Neuron (in vitro differentiated cells): Measurements from ENCODE around the gene GDF2.

Source experiments
- H2AFZ ChIP-seq: one replicate; pipeline ENCODE4 v1.6.1; 2013; ENCODE audit warnings: low read depth, mild to moderate bottlenecking, inconsistent platforms, low read length, moderate library complexity
- H3K27me3 ChIP-seq: one replicate; pipeline ENCODE4 v1.6.1; 2013; ENCODE audit warnings: low read length; ENCODE audit not compliant: insufficient read depth
- H3K36me3 ChIP-seq: one replicate; pipeline ENCODE4 v1.6.1; 2013; ENCODE audit warnings: low read length; ENCODE audit not compliant: insufficient read depth
- H3K4me1 ChIP-seq: one replicate; pipeline ENCODE4 v1.6.1; 2013; ENCODE audit warnings: low read length; ENCODE audit not compliant: insufficient read depth
- H3K4me3 ChIP-seq: 2 replicates; pipeline ENCODE4 v1.5.1; 2013; ENCODE audit warnings: mild to moderate bottlenecking, low read length, moderate library complexity
- H3K9me3 ChIP-seq: one replicate; pipeline ENCODE4 v1.6.1; 2013; ENCODE audit warnings: low read length

GDF2 gene

GRCh38 chr10:47348138-47348651 is 25.9 kb downstream of the GDF2 start, which contains the start of gene RBP3:
TSS of gene RBP3 (plus strand) at chr10:47348363. CDS start at chr10:47348485, 122 bp downstream.
- Histone ChIP-seq H3K27me3 (peaks cover 2% of the 10 kb centered on the region), H3K4me1 (no peaks in the 10 kb centered on the region), H3K36me3 (no peaks in the 10 kb centered on the region), H2AFZ (no peak within 1 kb of the TSS), H3K9me3 (no peaks in the 10 kb centered on the region), H3K4me3 (no peak within 1 kb of the TSS)

GRCh38 chr10:47348661-47349470 is 26.6 kb downstream of the GDF2 start:
- no peak overlapping the region for H3K4me3 ChIP-seq
- H3K9me3 ChIP-seq = no peaks in the 10 kb centered on the region
- H3K27me3 ChIP-seq = peaks cover 5% of the 10 kb centered on the region
- no peak overlapping the region for H2AFZ ChIP-seq
- H3K36me3 ChIP-seq = no peaks in the 10 kb centered on the region
- H3K4me1 ChIP-seq = no peaks in the 10 kb centered on the region

GRCh38 chr10:47349516-47349915 is 27.3 kb downstream of the GDF2 start:
- Histone ChIP-seq H2AFZ (no peak overlapping the region), H3K27me3 (peaks cover 5% of the 10 kb centered on the region), H3K4me3 (no peak overlapping the region)

GRCh38 chr10:47349941-47350371 is 27.7 kb downstream of the GDF2 start:
- H3K9me3 ChIP-seq = no peaks in the 10 kb centered on the region
- no peaks in the 10 kb centered on the region for H3K4me1 ChIP-seq
- no peaks in the 10 kb centered on the region for H3K36me3 ChIP-seq
- H2AFZ ChIP-seq = no peak overlapping the region
- peaks cover 5% of the 10 kb centered on the region for H3K27me3 ChIP-seq
- no peak overlapping the region for H3K4me3 ChIP-seq

More at GRCh38 chr10:47349516-47349915, 27.3 kb downstream of the GDF2 start:
- no peaks in the 10 kb centered on the region for H3K4me1 ChIP-seq
- no peaks in the 10 kb centered on the region for H3K36me3 ChIP-seq
- no peaks in the 10 kb centered on the region for H3K9me3 ChIP-seq

- H3K4me1 ChIP-seq = no peaks in the 10 kb centered on the region
Observed at GRCh38 chr10:47350671-47351640, 28.7 kb downstream of the GDF2 start.

DNA sequence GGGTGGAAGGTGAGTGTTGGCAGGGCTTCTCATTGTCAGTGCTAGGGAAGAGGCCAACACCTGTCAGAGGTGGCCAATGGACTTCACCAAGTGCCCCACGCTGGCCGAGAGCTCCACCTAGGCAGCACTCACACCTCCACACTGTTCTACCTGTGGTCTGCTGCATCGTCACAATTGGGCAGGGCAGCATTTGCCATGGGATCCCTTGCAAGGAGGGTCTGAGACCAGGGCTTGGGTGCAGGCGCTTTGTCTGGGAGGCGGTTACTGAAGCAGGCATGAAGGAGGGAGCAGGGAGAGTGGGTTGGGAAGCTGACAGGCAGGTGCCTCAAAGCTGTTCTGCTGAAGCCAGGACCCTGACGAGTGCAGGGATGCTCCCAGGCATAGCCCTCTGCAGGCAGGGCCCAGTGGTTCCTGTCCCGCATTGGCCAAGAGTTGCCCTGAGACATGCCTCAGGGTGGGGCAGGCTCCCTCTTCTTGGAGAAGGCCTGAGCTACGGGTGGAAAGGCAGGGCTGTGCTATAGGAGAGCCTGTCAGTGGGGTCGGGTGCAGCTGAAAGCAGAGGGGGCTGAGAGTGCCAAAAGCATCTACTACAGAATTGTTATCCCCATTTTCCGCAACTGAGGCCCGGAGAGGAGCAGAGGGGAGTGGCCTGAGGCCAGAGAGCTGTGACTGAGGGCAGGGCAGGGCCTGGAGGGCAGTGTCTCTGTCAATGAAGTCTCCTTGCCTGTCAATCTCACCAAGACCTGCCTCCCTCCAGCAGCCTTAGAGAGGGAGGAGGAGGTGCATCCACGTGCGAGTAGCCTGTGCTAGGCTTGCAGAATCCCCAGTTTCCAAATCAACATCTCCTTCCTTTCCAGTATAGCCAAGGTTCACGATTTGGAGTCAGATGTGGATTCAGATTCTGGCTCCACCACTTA is 29.9 kb downstream of the GDF2 start:
- H3K4me1 ChIP-seq = no peaks in the 10 kb centered on the region
- H3K4me3 ChIP-seq = no peak overlapping the region
- H3K36me3 ChIP-seq = no peaks in the 10 kb centered on the region
- H3K27me3 ChIP-seq = peaks cover 5% of the 10 kb centered on the region
- no peaks in the 10 kb centered on the region for H3K9me3 ChIP-seq
- no peak overlapping the region for H2AFZ ChIP-seq

More at GRCh38 chr10:47350671-47351640, 28.7 kb downstream of the GDF2 start:
- Histone ChIP-seq H3K27me3 (peaks cover 5% of the 10 kb centered on the region), H3K36me3 (no peaks in the 10 kb centered on the region), H3K9me3 (no peaks in the 10 kb centered on the region), H3K4me3 (no peak overlapping the region), H2AFZ (no peak overlapping the region)

GRCh38 chr10:47353351-47353750 is 31.1 kb downstream of the GDF2 start:
- Histone ChIP-seq H3K4me3 (no peak overlapping the region), H2AFZ (no peak overlapping the region), H3K9me3 (no peaks in the 10 kb centered on the region), H3K36me3 (no peaks in the 10 kb centered on the region), H3K4me1 (no peaks in the 10 kb centered on the region), H3K27me3 (peaks cover 5% of the 10 kb centered on the region)

- Histone ChIP-seq H3K27me3 (peaks cover 5% of the 10 kb centered on the region), H3K9me3 (no peaks in the 10 kb centered on the region), H3K4me1 (no peaks in the 10 kb centered on the region), H3K4me3 (no peak overlapping the region), H3K36me3 (no peaks in the 10 kb centered on the region), H2AFZ (no peak overlapping the region)
Observed at GRCh38 chr10:47354165-47354564, 31.9 kb downstream of the GDF2 start.

DNA sequence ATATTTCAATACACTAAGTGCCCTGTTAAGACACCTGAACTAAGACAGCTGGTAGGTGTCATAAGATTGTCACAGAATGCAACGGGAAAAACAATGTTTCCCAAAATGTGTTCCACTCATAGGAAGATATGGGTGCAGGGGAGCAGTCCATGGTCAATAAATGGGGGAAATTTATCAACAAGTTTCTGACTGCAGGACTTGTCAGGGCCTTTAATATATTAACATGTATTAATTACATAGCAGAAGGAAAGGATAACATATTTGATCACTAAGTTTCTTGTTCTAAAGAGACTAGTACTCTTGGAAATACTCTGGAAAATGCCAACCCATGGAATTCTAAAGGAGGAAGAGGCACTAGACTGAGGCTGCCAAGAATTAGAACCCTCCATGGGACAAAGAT is 32.6 kb downstream of the GDF2 start:
- H3K27me3 ChIP-seq = peaks cover 5% of the 10 kb centered on the region
- no peak overlapping the region for H2AFZ ChIP-seq
- H3K9me3 ChIP-seq = no peaks in the 10 kb centered on the region
- no peak overlapping the region for H3K4me3 ChIP-seq
- no peaks in the 10 kb centered on the region for H3K4me1 ChIP-seq
- no peaks in the 10 kb centered on the region for H3K36me3 ChIP-seq

DNA sequence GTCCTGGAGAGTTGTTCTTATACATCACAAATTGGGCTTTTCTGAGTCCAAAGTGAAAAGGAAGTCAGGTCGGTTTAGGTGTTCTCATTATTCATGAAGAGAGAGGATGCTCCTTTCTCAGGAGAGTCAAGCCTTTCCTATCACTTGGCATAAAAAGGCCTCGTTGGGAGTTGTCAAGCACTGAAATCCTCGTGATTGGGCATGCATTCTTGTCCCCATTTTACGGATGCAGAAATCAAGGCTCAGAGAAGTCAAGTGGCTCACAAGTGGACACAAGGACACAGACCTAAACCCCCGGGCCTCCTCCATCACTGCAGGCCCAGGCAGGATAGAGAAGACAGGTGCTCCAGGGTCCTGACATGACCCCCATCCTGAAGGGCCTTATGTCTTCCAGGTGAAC is 34.5 kb downstream of the GDF2 start:
- no peaks in the 10 kb centered on the region for H3K4me1 ChIP-seq
- H3K27me3 ChIP-seq = peaks cover 5% of the 10 kb centered on the region
- H2AFZ ChIP-seq = no peak overlapping the region
- H3K36me3 ChIP-seq = no peaks in the 10 kb centered on the region
- H3K9me3 ChIP-seq = no peaks in the 10 kb centered on the region
- no peak overlapping the region for H3K4me3 ChIP-seq

DNA sequence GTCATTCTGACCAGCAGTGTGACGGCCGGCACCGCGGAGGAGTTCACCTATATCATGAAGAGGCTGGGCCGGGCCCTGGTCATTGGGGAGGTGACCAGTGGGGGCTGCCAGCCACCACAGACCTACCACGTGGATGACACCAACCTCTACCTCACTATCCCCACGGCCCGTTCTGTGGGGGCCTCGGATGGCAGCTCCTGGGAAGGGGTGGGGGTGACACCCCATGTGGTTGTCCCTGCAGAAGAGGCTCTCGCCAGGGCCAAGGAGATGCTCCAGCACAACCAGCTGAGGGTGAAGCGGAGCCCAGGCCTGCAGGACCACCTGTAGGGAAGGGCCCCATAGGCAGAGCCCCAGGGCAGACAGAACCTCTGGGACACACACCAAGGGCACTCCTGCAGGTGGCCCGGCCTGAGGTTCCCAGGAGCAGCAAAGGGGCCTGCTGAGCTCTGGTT is 34.9 kb downstream of the GDF2 start:
- no peaks in the 10 kb centered on the region for H3K4me1 ChIP-seq

GRCh38 chr10:47357911-47358310 is 35.7 kb downstream of the GDF2 start:
- Histone ChIP-seq H3K9me3 (no peaks in the 10 kb centered on the region), H3K36me3 (no peaks in the 10 kb centered on the region), H3K4me3 (no peak overlapping the region)

More for the DNA sequence above, 34.9 kb downstream of the GDF2 start:
- Histone ChIP-seq H3K9me3 (no peaks in the 10 kb centered on the region), H2AFZ (no peak overlapping the region), H3K27me3 (peaks cover 5% of the 10 kb centered on the region), H3K36me3 (no peaks in the 10 kb centered on the region), H3K4me3 (no peak overlapping the region)

More at GRCh38 chr10:47357911-47358310, 35.7 kb downstream of the GDF2 start:
- Histone ChIP-seq H3K27me3 (peaks cover 5% of the 10 kb centered on the region), H3K4me1 (no peaks in the 10 kb centered on the region), H2AFZ (no peak overlapping the region)
